Measurements from ENCODE around the gene LIF.
"Not testable (repeated sequence)": the region's sequence is repeated elsewhere in the genome, so short reads cannot be mapped to it uniquely, and the experiment has no call there.

LIF gene

DNA sequence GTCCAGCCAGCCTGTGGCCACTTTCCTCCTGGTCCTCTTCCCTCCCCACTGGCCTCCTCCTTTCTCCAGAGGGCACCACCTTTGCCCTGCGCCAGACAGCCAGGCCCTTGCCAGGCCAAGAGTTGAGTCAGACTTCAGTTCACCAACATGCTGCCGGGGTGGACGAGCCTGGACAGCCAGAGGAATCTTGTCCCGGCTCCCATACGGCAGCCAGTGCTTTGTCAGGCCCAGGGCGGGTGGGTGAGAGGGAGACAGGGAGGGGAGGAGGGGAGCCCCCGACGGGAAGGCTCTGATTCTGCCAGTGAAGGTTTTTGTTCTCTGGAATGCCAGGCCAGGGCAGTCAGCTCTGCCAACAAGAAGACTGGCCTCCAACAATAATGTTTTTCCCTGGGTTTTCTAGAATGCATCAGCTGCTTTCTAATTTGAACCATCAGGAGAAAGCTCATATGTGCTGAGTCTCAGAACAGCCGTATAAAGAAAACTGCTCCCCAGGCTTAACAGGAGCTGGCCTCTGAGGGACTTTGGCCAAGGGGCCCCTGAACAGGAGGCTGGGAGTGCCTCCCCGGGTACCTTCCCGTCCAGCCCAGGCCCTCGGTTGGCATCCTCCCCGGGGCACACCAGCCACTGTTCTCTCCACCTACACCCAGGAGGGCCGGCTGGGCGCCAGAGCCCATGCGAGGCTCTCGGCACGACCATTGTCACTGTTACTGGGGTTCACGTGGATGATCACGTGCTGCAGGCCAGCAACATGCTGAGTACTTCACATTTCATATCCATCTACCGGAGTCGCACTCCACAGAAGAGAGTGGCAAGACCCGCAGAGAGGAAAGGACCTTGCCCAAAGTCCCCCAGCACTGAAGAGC lies 28.6 kb downstream of the LIF start:
- Histone ChIP-seq H3K27me3 (ENCODE audit: low read depth) (peaks cover 8% of the 10 kb centered on the region; the same call in 1 of the 2 replicates), H3K9me3 (no peaks in the 10 kb centered on the region), H3K4me1 (no peaks in the 10 kb centered on the region), H3K36me3 (replicated peaks) (no peaks in the 10 kb centered on the region), H3K4me3 (no peak overlapping the region)
- in situ Hi-C loops (cut with MboI; ENCODE audit: low sequenced_read_pairs): no loop called here
- DNase-seq (ENCODE audit: low spot score in 2 of 2): no peak

- H3K4me3 ChIP-seq: no peak overlapping the region
- no peaks in the 10 kb centered on the region for H3K4me1 ChIP-seq
- H3K27me3 ChIP-seq (ENCODE audit: low read depth): peaks cover 8% of the 10 kb centered on the region; the same call in 1 of the 2 replicates
- no peaks in the 10 kb centered on the region for H3K36me3 ChIP-seq (replicated peaks)
- no peaks in the 10 kb centered on the region for H3K9me3 ChIP-seq
- in situ Hi-C loops (cut with MboI; ENCODE audit: low sequenced_read_pairs): no loop called here
- no peak for DNase-seq (ENCODE audit: low spot score in 2 of 2)
Observed at GRCh38 chr22:30216710-30217109, 29.8 kb downstream of the LIF start.

DNA sequence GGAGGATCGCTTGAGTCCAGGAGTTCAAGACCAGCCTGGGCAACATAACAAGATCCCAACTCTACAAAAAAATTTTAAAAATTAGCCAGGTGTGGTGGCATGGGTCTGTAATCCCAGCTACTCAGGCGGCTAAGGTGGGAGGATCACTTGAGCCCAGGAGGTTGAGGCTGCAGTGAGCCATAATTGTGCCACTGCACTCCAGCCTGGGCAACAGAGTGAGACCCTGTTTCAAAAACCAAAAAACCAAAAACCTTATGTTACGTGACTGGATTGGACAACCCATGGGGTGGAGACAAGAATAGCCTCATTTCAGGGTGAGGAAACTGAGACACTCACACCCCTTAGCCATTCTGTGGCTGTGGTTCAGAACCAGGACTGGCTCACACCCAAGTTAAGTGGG lies 30.3 kb downstream of the LIF start:
- H3K4me1 ChIP-seq; DNase-seq (ENCODE audit: low spot score in 2 of 2): not testable (repeated sequence)

DNA sequence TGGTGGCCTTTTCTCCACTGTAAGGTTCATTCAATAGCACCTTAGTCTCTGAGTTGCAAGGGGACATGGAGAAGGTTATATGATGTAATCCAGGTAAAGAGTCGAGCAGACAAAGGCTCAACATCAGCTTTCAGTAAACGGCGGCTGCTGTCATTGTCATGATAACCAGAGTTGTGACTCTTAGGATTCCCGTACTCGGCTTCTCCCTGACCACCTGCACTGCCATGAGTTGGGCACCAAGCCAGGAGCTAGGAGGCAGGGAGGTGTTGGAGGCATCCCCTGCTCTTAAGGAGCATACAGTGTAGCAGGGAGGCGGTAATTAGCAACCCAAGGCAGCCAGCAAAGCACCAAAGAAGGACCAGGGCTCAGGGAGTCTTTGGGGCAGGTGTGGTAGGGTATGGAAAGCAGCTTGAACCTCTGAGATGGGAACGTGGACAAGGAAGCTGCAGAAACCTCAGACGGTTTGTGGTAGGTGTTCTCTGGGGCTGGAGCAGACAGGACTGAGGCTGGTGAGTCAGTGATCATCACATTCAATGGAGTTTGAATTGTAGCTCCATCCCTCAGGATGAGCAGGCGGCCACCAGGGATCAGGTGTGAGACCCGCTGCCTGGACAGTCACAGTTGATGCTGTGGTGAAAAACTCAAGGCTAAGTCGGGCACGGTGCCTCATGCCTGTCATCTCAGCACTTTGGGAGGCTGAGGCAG lies 31.7 kb downstream of the LIF start:
- no peaks in the 10 kb centered on the region for H3K9me3 ChIP-seq
- DNase-seq (ENCODE audit: low spot score in 2 of 2): peak in 1 of 2 experiments; percentile 50
- no peaks in the 10 kb centered on the region for H3K4me1 ChIP-seq
- in situ Hi-C loops (cut with MboI; ENCODE audit: low sequenced_read_pairs): no loop called here
- H3K27me3 ChIP-seq (ENCODE audit: low read depth): peaks cover 6% of the 10 kb centered on the region; the same call in 1 of the 2 replicates
- no peak overlapping the region for H3K4me3 ChIP-seq
- no peaks in the 10 kb centered on the region for H3K36me3 ChIP-seq (replicated peaks)

More for the DNA sequence above, 30.3 kb downstream of the LIF start:
- in situ Hi-C loops (cut with MboI; ENCODE audit: low sequenced_read_pairs); H3K27me3 ChIP-seq (ENCODE audit: low read depth); H3K36me3 ChIP-seq (replicated peaks); H3K9me3 ChIP-seq; H3K4me3 ChIP-seq: not testable (repeated sequence)

DNA sequence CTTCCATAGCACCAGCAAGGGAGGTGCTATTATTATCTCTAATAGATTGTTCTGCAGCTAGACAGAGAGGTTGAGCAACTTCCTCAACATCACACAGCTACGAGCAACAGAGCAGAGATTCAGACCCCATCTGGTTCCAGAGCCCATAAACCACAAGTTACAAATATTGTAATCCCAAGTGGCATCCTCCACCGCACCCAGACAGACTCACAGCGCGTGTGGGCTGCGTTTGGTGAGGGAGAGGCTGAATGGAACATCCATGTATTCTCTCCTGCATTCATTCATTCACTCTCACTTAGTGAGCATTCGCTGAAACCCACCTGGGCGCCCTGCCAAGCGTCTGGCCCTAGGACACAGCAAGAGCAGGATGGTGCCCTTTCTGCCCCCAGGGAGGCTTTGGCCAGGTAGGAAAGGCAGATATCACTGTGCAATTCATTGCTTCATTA lies 33.5 kb downstream of the LIF start:
- no peak overlapping the region for H3K4me3 ChIP-seq
- in situ Hi-C loops (cut with MboI; ENCODE audit: low sequenced_read_pairs): no loop called here
- H3K4me1 ChIP-seq: no peaks in the 10 kb centered on the region
- no peaks in the 10 kb centered on the region for H3K36me3 ChIP-seq (replicated peaks)
- H3K9me3 ChIP-seq: no peaks in the 10 kb centered on the region
- DNase-seq (ENCODE audit: low spot score in 2 of 2): no peak
- H3K27me3 ChIP-seq (ENCODE audit: low read depth): peaks cover 6% of the 10 kb centered on the region; the same call in 1 of the 2 replicates

- H3K9me3 ChIP-seq: no peaks in the 10 kb centered on the region
- no peaks in the 10 kb centered on the region for H3K4me1 ChIP-seq
- no peaks in the 10 kb centered on the region for H3K36me3 ChIP-seq (replicated peaks)
- DNase-seq (ENCODE audit: low spot score in 2 of 2): no peak
- peaks cover 6% of the 10 kb centered on the region; the same call in 1 of the 2 replicates for H3K27me3 ChIP-seq (ENCODE audit: low read depth)
- in situ Hi-C loops (cut with MboI; ENCODE audit: low sequenced_read_pairs): no loop called here
- H3K4me3 ChIP-seq: no peak overlapping the region
Observed at GRCh38 chr22:30212363-30212995, 34.1 kb downstream of the LIF start.

- peaks cover 6% of the 10 kb centered on the region; the same call in 1 of the 2 replicates for H3K27me3 ChIP-seq (ENCODE audit: low read depth)
- H3K4me1 ChIP-seq: no peaks in the 10 kb centered on the region
- H3K4me3 ChIP-seq: no peak overlapping the region
- DNase-seq (ENCODE audit: low spot score in 2 of 2): no peak
- no peaks in the 10 kb centered on the region for H3K36me3 ChIP-seq (replicated peaks)
- in situ Hi-C loops (cut with MboI; ENCODE audit: low sequenced_read_pairs): no loop called here
- no peaks in the 10 kb centered on the region for H3K9me3 ChIP-seq
Observed at GRCh38 chr22:30211124-30211820, 35.3 kb downstream of the LIF start.

DNA sequence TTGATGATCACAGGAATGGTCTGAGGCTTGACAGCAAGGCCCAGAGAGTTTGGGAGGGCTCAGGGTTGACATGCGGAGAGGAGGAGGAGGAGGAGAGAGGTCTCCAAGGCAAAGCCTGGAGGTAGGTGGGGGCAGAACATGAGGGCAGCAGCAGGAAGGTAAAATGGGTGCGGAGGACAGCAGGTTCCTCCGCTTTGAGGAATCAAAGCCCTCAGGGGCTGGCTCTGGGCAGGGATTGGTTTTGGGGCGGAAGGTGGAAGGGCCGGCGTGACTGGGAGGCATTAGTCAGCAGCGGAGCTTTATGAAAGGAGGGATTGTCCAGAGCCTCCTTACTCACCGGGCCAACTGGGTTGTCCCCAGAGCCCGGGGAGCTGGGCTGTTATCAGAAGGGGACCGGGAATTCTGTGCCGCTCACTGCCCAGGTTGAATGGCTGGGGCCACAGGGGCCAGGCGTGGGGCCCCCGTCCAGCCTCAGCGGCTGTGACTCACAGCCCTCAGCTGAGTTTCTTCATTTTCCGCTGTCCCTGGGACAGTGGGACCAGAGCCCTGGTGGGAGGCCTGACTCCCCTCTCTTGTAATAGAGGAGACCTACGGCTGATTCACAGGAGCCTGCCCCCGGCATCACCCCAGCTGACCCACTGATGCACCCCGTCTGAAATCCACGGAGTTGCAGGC lies 36.2 kb downstream of the LIF start:
- DNase-seq (ENCODE audit: low spot score in 2 of 2): no peak
- Histone ChIP-seq H3K4me1 (no peaks in the 10 kb centered on the region), H3K36me3 (replicated peaks) (no peaks in the 10 kb centered on the region), H3K4me3 (no peak overlapping the region), H3K27me3 (ENCODE audit: low read depth) (peaks cover 6% of the 10 kb centered on the region; the same call in 1 of the 2 replicates), H3K9me3 (no peaks in the 10 kb centered on the region)
- in situ Hi-C loops (cut with MboI; ENCODE audit: low sequenced_read_pairs): no loop called here

DNA sequence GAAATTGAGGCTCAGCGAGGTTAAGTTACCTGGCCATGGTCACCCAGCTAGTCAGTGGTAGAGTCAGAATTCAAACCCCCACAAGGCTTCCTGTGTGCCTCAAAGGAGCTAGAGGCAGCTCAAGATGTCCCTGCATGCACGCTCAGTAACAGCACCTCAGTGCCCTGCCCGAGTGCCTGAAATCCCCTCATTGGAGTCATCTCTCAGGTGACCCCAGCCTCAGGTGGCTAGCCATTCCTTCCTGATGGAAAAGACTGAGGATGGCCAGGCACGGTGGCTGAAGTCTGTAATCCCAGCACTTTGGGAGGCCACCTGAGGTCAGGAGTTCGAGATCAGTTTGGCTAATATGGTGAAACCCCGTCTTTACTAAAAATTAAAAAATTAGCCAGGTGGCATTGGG lies 36.9 kb downstream of the LIF start:
- H3K27me3 ChIP-seq (ENCODE audit: low read depth): no peaks in the 10 kb centered on the region; the same call in 1 of the 2 replicates
- DNase-seq (ENCODE audit: low spot score in 2 of 2): no peak
- in situ Hi-C loops (cut with MboI; ENCODE audit: low sequenced_read_pairs): no loop called here
- no peaks in the 10 kb centered on the region for H3K4me1 ChIP-seq
- no peaks in the 10 kb centered on the region for H3K36me3 ChIP-seq (replicated peaks)
- no peaks in the 10 kb centered on the region for H3K9me3 ChIP-seq
- H3K4me3 ChIP-seq: no peak overlapping the region

DNA sequence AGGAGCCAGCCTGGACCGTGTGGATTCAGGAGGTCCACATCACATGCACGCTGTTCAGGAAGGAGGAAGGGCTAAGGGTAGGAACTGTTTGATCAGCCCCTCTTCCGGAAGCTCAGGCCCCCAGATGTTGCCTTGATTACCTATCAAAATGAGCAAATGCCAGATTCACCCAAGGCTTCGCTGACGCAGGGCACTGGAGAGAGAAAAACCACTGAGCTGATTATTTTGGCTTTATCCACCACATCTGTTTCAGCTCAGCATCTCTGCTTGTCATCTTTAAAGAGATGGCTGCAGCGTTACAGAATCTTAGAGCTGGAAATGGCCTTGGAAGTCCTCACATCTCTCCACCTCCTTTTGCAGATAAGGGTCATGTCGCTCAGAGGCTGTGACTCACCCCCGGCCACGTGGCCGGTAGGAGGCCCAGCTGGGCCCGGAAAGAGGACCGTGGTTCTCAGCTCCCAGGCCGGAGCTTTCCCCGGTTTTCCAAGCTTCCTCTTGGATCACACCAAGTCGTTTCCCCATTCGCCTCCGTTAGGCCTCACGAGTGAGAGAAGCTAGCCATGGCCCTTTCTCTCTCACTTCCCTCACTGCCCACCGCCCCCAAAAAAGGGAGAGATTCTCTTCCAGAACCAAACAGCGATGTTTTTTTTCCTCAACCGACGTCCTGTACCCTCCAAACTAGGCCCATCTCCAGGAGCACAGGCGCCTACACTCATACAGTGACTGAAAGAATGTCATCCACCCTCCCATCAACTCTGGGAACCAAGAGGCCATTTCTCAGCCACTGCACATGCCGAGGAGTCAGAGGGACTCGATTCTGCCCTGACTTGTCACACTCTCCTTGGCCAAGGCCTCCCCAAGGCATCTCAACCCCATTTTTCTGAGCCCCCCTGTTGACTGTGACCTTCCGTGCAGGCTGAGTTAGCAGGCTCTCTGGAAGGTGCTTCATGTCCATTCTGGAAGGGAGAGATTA lies 37.6 kb downstream of the LIF start:
- H3K9me3 ChIP-seq: no peaks in the 10 kb centered on the region
- no peaks in the 10 kb centered on the region for H3K27me3 ChIP-seq (ENCODE audit: low read depth)
- DNase-seq (ENCODE audit: low spot score in 2 of 2): no peak
- in situ Hi-C loops (cut with MboI; ENCODE audit: low sequenced_read_pairs): no loop called here
- H3K36me3 ChIP-seq (replicated peaks): no peaks in the 10 kb centered on the region
- no peaks in the 10 kb centered on the region for H3K4me1 ChIP-seq
- no peak overlapping the region for H3K4me3 ChIP-seq

DNA sequence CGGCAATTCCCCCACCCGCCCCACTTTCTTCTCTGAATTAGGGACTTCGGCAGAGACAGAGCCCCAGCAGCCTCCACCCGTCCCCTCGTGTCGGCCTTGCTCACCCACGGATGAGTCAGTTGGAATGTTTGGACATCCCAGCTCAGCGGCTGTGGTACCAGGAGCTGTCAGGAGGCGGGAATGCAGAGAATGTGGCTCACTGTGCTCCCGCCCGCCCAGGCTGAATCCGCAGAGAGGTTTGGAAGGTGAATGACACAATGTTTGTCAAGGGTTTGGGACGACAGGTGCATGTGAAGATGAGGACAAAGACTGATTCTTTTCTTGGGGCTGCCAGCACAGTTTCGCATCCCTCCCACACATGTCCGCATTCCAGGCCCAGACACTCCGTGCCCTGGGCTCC lies 39.6 kb downstream of the LIF start:
- Histone ChIP-seq H3K4me1 (no peaks in the 10 kb centered on the region), H3K27me3 (ENCODE audit: low read depth) (no peaks in the 10 kb centered on the region), H3K9me3 (no peaks in the 10 kb centered on the region), H3K36me3 (replicated peaks) (no peaks in the 10 kb centered on the region), H3K4me3 (no peak overlapping the region)
- DNase-seq (ENCODE audit: low spot score in 2 of 2): peak in 1 of 2 experiments; percentile 30
- in situ Hi-C loops (cut with MboI; ENCODE audit: low sequenced_read_pairs): no loop called here

Data from HAP-1 (cell line).